ENCODE results near the gene DHFR2. TPM values are rescaled to one million over a fixed set of nuclear protein-coding genes. Genes with fewer than 3 reads are reported as not detected.
A peak's percentile ranks its signal among the peaks of the same experiment; 100 is the strongest.
"Not testable (repeated sequence)": the region's sequence is repeated elsewhere in the genome, so short reads cannot be mapped to it uniquely, and the experiment has no call there.

DHFR2 gene
- total RNA-seq, 1 donor from 2014 or later: 10.1 TPM

- peaks cover 3% of the 10 kb centered on the region for H3K36me3 Mint-ChIP-seq (ENCODE audit: low read depth)
- no peaks in the 10 kb centered on the region for H3K27me3 Mint-ChIP-seq (ENCODE audit: insufficient read depth)
- H3K4me1 Mint-ChIP-seq (ENCODE audit: low read depth): no peaks in the 10 kb centered on the region
- no peak for DNase-seq (ENCODE audit: low spot score)
- no peaks in the 10 kb centered on the region for H3K9me3 Mint-ChIP-seq
- intact Hi-C loops (cut with micrococcal nuclease): no loop called here
- no peak overlapping the region for H3K4me3 Mint-ChIP-seq
- H3K27ac Mint-ChIP-seq: no peak overlapping the region
These were observed 12.2 kb downstream of the DHFR2 start for GRCh38 chr3:94050546-94050945.

GRCh38 chr3:94049267-94049666 lies 13.4 kb downstream of the DHFR2 start:
- Mint-ChIP-seq H3K9me3 (no peaks in the 10 kb centered on the region), H3K4me3 (no peak overlapping the region), H3K27me3 (ENCODE audit: insufficient read depth) (no peaks in the 10 kb centered on the region), H3K36me3 (ENCODE audit: low read depth) (peaks cover 9% of the 10 kb centered on the region), H3K4me1 (ENCODE audit: low read depth) (no peaks in the 10 kb centered on the region), H3K27ac (no peak overlapping the region)
- intact Hi-C loops (cut with micrococcal nuclease): no loop called here
- DNase-seq (ENCODE audit: low spot score): no peak

- Mint-ChIP-seq H3K27ac (no peak overlapping the region), H3K4me1 (ENCODE audit: low read depth) (no peaks in the 10 kb centered on the region), H3K27me3 (ENCODE audit: insufficient read depth) (no peaks in the 10 kb centered on the region), H3K4me3 (no peak overlapping the region), H3K9me3 (no peaks in the 10 kb centered on the region), H3K36me3 (ENCODE audit: low read depth) (peaks cover 9% of the 10 kb centered on the region)
- intact Hi-C loops (cut with micrococcal nuclease): no loop called here
- DNase-seq (ENCODE audit: low spot score): no peak
These were observed 16.2 kb downstream of the DHFR2 start for GRCh38 chr3:94046533-94046932.

DNA sequence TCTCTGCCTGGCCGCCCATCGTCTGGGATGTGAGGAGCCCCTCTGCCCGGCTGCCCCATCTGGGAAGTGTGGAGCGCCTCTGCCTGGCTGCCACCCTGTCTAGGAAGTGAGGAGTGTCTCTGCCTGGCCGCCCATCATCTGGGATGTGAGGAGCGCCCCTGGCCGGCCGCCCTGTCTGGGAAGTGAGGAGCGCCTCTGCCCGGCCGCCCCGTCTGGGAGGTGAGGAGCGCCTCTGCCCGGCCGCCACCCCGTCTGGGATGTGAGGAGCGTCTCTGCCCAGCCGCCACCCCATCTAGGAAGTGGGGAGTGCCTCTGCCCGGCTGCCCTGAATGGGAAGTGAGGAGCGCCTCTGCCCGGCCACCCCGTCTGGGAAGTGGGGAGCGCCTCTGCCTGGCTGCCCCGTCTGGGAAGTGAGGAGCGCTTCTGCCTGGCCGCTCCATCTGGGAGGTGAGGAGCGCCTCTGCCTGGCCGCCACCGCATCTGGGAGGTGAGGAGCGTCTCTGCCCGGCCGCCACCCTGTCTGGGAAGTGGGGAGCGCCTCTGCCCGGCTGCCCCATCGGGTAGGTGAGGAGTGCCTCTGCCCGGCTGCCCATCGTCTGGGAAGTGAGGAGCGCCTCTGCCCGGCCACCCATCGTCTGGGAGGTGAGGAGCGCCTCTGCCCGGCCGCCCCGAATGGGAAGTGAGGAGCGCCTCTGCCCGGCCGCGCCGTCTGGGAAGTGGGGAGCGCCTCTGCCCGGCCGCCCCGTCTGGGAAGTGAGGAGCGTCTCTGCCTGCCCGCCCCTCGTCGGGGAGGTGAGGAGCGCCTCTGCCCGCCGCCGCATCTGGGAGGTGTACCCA lies 18.4 kb downstream of the DHFR2 start:
- H3K4me3 Mint-ChIP-seq; H3K27me3 Mint-ChIP-seq (ENCODE audit: insufficient read depth); H3K27ac Mint-ChIP-seq; H3K9me3 Mint-ChIP-seq; H3K36me3 Mint-ChIP-seq (ENCODE audit: low read depth); H3K4me1 Mint-ChIP-seq (ENCODE audit: low read depth); DNase-seq (ENCODE audit: low spot score); intact Hi-C loops (cut with micrococcal nuclease): not testable (repeated sequence)

- H3K4me1 Mint-ChIP-seq (ENCODE audit: low read depth): no peaks in the 10 kb centered on the region
- peaks cover 9% of the 10 kb centered on the region for H3K36me3 Mint-ChIP-seq (ENCODE audit: low read depth)
- DNase-seq (ENCODE audit: low spot score): no peak
- no peaks in the 10 kb centered on the region for H3K9me3 Mint-ChIP-seq
- intact Hi-C loops (cut with micrococcal nuclease): no loop called here
- H3K4me3 Mint-ChIP-seq: no peak overlapping the region
- H3K27ac Mint-ChIP-seq: no peak overlapping the region
- no peaks in the 10 kb centered on the region for H3K27me3 Mint-ChIP-seq (ENCODE audit: insufficient read depth)
These were observed 19.4 kb downstream of the DHFR2 start for GRCh38 chr3:94043285-94043684.

DNA sequence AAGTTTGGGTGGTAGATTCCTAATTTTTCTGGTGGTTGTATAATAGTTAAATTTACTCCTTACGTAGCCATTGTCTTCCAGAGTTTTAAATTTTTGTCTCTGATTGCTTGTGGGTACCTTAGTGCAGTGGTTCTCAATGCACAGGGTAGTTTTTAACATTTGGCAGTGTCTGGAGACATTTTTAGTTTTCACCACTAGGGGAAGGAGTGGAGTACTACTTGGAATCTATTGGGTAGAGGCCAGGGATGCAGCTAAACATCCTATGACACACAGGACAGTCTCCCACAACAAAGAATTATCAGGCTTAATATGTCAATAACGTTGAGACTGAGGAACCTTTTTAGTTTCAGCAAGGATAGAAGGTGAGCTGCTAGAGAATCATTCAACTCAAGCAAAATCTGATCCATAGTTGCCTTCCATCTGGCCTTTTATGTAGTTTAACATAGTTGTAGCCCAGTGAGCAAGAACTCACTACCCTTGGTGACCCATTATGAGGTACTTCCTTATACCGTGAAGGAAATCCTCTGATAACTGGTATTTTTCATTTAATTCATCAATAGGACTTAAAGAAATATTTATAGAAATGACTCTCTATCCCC lies 25.7 kb downstream of the DHFR2 start:
- Mint-ChIP-seq H3K4me1 (ENCODE audit: low read depth) (no peaks in the 10 kb centered on the region), H3K36me3 (ENCODE audit: low read depth) (no peaks in the 10 kb centered on the region), H3K4me3 (no peak overlapping the region), H3K27ac (no peak overlapping the region), H3K9me3 (no peaks in the 10 kb centered on the region), H3K27me3 (ENCODE audit: insufficient read depth) (no peaks in the 10 kb centered on the region)
- intact Hi-C loops (cut with micrococcal nuclease): no loop called here
- DNase-seq (ENCODE audit: low spot score): no peak

GRCh38 chr3:94028093-94028837 lies 34.5 kb downstream of the DHFR2 start, which contains the start of gene STX19:
Gene STX19 (minus strand): TSS chr3:94028597. CDS start chr3:94015269, 13,328 bp downstream.
- H3K4me1 Mint-ChIP-seq (ENCODE audit: low read depth): no peaks in the 10 kb centered on the region
- no peaks in the 10 kb centered on the region for H3K36me3 Mint-ChIP-seq (ENCODE audit: low read depth)
- intact Hi-C loops (cut with micrococcal nuclease): no loop called here
- H3K4me3 Mint-ChIP-seq: no peak within 1 kb of the TSS
- DNase-seq (ENCODE audit: low spot score): no peak
- no peak within 1 kb of the TSS for H3K27ac Mint-ChIP-seq
- H3K9me3 Mint-ChIP-seq: no peaks in the 10 kb centered on the region
- H3K27me3 Mint-ChIP-seq (ENCODE audit: insufficient read depth): no peaks in the 10 kb centered on the region

GRCh38 chr3:94026623-94027022 lies 36.1 kb downstream of the DHFR2 start:
- H3K4me1 Mint-ChIP-seq (ENCODE audit: low read depth): no peaks in the 10 kb centered on the region
- no peaks in the 10 kb centered on the region for H3K9me3 Mint-ChIP-seq
- no peak overlapping the region for H3K27ac Mint-ChIP-seq
- DNase-seq (ENCODE audit: low spot score): no peak
- no peaks in the 10 kb centered on the region for H3K27me3 Mint-ChIP-seq (ENCODE audit: insufficient read depth)
- H3K36me3 Mint-ChIP-seq (ENCODE audit: low read depth): no peaks in the 10 kb centered on the region
- intact Hi-C loops (cut with micrococcal nuclease): no loop called here
- H3K4me3 Mint-ChIP-seq: no peak overlapping the region

DNA sequence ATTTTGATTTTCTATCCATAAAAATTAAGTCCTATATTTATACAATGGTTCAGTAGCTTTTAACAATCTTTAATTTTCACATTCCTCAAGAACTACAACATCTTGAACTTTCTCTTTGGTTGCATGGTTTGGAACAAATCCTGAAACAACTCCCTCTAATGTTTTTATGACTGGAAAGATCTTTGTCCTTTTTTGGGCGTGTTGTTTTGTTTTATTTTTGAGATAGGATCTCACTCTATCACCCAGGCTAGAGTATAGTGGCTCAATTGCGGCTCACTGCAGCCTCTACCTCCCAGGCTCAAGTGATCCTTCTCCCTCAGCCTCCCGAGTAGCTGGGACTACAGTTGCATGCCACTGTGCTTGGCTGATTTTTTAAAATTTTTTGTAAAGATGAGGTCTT lies 38.3 kb downstream of the DHFR2 start:
- no peaks in the 10 kb centered on the region for H3K27me3 Mint-ChIP-seq (ENCODE audit: insufficient read depth)
- DNase-seq (ENCODE audit: low spot score): no peak
- H3K4me3 Mint-ChIP-seq: no peak overlapping the region
- H3K36me3 Mint-ChIP-seq (ENCODE audit: low read depth): peaks cover 2% of the 10 kb centered on the region
- no peak overlapping the region for H3K27ac Mint-ChIP-seq
- H3K9me3 Mint-ChIP-seq: no peaks in the 10 kb centered on the region
- intact Hi-C loops (cut with micrococcal nuclease): no loop called here
- no peaks in the 10 kb centered on the region for H3K4me1 Mint-ChIP-seq (ENCODE audit: low read depth)

- peaks cover 2% of the 10 kb centered on the region for H3K36me3 Mint-ChIP-seq (ENCODE audit: low read depth)
- H3K27me3 Mint-ChIP-seq (ENCODE audit: insufficient read depth): no peaks in the 10 kb centered on the region
- H3K4me1 Mint-ChIP-seq (ENCODE audit: low read depth): peaks cover under 1% of the 10 kb centered on the region
- DNase-seq (ENCODE audit: low spot score): no peak
- no peak overlapping the region for H3K4me3 Mint-ChIP-seq
- intact Hi-C loops (cut with micrococcal nuclease): no loop called here
- no peak overlapping the region for H3K27ac Mint-ChIP-seq
- H3K9me3 Mint-ChIP-seq: no peaks in the 10 kb centered on the region
These were observed 42.4 kb downstream of the DHFR2 start for GRCh38 chr3:94020293-94020692.

DNA sequence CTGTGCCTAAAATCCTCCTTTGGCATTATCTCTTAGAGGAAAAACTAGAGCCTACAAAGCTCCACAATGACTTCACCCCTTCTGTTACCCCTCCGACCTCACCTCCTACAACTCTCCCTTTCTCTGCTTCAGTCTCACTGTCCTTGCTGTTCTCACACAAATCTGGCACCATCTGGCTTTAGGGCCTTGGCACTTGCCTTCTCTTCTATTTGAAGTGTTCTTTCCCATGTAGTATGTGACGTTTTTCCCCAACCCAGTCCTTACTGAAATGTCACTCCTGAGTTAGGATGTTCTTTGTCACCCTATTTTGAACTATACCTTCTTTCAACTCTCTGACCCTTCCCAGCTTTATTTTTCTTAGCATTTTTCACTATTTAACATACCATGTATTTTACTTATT lies 43.1 kb downstream of the DHFR2 start:
- H3K36me3 Mint-ChIP-seq (ENCODE audit: low read depth): peaks cover 6% of the 10 kb centered on the region

DNA sequence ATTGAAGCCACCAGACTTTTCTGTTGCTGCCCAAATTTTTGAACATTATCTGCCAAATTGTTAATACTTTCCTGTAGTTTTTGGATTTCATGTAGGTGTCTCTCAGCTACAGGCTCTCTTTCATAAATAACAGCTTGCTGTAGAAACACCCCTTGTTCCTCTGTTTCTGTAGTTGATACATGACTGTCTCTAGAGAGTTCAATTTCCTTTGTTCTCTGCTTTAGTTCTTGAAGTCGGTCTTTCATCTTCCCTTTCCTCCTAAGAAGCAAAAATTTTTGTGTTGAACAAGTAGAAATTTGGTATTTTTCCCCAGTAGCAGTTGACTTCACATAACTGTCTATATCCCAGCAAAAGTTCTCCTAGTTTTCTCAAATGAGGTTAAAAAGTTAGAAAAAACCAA lies 47.7 kb downstream of the DHFR2 start:
- H3K9me3 Mint-ChIP-seq: peaks cover 7% of the 10 kb centered on the region
- no peak for DNase-seq (ENCODE audit: low spot score)
- peaks cover 35% of the 10 kb centered on the region for H3K4me1 Mint-ChIP-seq (ENCODE audit: low read depth)
- H3K36me3 Mint-ChIP-seq (ENCODE audit: low read depth): peaks cover 15% of the 10 kb centered on the region
- intact Hi-C loops (cut with micrococcal nuclease): no loop called here
- H3K27ac Mint-ChIP-seq: peak overlapping the region; percentile 14
- H3K27me3 Mint-ChIP-seq (ENCODE audit: insufficient read depth): no peaks in the 10 kb centered on the region
- no peak overlapping the region for H3K4me3 Mint-ChIP-seq

More for the DNA sequence above, 43.1 kb downstream of the DHFR2 start:
- no peak for DNase-seq (ENCODE audit: low spot score)
- Mint-ChIP-seq H3K4me1 (ENCODE audit: low read depth) (peaks cover 7% of the 10 kb centered on the region), H3K9me3 (peaks cover 5% of the 10 kb centered on the region), H3K27me3 (ENCODE audit: insufficient read depth) (no peaks in the 10 kb centered on the region), H3K27ac (no peak overlapping the region), H3K4me3 (no peak overlapping the region)
- intact Hi-C loops (cut with micrococcal nuclease): no loop called here

- H3K9me3 Mint-ChIP-seq: peaks cover 7% of the 10 kb centered on the region
- peak overlapping the region; percentile 91 for H3K27ac Mint-ChIP-seq
- intact Hi-C loops (cut with micrococcal nuclease): loop anchor here (1.0 kb wide), 1 partner anchor 8 kb away; no protein-coding TSS in a partner anchor
- peaks cover 12% of the 10 kb centered on the region for H3K36me3 Mint-ChIP-seq (ENCODE audit: low read depth)
- H3K4me3 Mint-ChIP-seq: peak overlapping the region; percentile 6
- no peak for DNase-seq (ENCODE audit: low spot score)
- H3K27me3 Mint-ChIP-seq (ENCODE audit: insufficient read depth): no peaks in the 10 kb centered on the region
- peaks cover 44% of the 10 kb centered on the region for H3K4me1 Mint-ChIP-seq (ENCODE audit: low read depth)
These were observed 50.5 kb downstream of the DHFR2 start for GRCh38 chr3:94012185-94012584.
